Measurements from ENCODE around the gene ACTRT3.

- TF ChIP-seq CTCF (tag by site-specific recombination; IDR thresholded peaks at IDR 0.05) (no peak), ZNF449 (tag by site-specific recombination; IDR thresholded peaks at IDR 0.05) (no peak), ZNF585B (tag by site-specific recombination; IDR thresholded peaks at IDR 0.05) (no peak), TCF7L2 (IDR thresholded peaks at IDR 0.05; ENCODE audit: borderline replicate concordance, low read depth, low read length) (no peak), PRDM4 (tag by site-specific recombination; IDR thresholded peaks at IDR 0.05) (no peak), KLF16 (tag by site-specific recombination; IDR thresholded peaks at IDR 0.05) (no peak), ZBTB8A (tag by site-specific recombination; IDR thresholded peaks at IDR 0.05) (no peak), ZNF146 (tag by site-specific recombination; IDR thresholded peaks at IDR 0.05) (no peak), ZNF335 (tag by site-specific recombination; conservative IDR thresholded peaks at IDR 0.05) (no peak), ATF2 (tag by site-specific recombination; IDR thresholded peaks at IDR 0.05; ENCODE audit: low read depth) (no peak), ZFP3 (tag by site-specific recombination; IDR thresholded peaks at IDR 0.05; ENCODE audit: low read depth) (no peak), ZNF24 (tag by site-specific recombination; IDR thresholded peaks at IDR 0.05) (no peak)
Observed at GRCh38 chr3:169790687-169791429, 21.5 kb upstream of the ACTRT3 start.

Data from HEK293 (cell line).